HepG2 (cell line): ENCODE results near the gene CCDC33. TPM values are rescaled to one million over a fixed set of nuclear protein-coding genes. Genes with fewer than 3 reads are reported as not detected.

Source experiments
- ATAC-seq: fragments of 200-7000 bp; cut with Tn5 transposase; 3 replicates; pipeline ENCODE4 v1.9.1; 2020; ENCODE audit warnings: mild to moderate bottlenecking, moderate library complexity
- BruUV-seq: library from RNA; stranded (reverse); fragments of 400-500 nt; replicated peaks from 2 replicates; lab custom pipeline; 2021; lab: Mats Ljungman, UMichigan
- CTCF ChIA-PET: fragments of 300-600 bp; formaldehyde crosslinking; extraction: SDS; loops from one replicate; lab custom pipeline; 2021; ENCODE audit warnings: low total read pairs, inconsistent platforms, low intra/inter-chr PET ratio; lab: Yijun Ruan, JAX
- POLR2A ChIA-PET: fragments of 350-600 bp; sonication (Branson Sonifier 250); formaldehyde crosslinking; loops from one replicate; lab custom pipeline; 2020; ENCODE audit warnings: antibody characterized with exemption, inconsistent platforms; lab: Yijun Ruan, JAX
- DNase-seq: peaks from one replicate; pipeline ENCODE4 v3.0.0-alpha.2; 2015; ENCODE audit warnings: low spot score
- FAIRE-seq: peaks from 3 replicates; lab custom pipeline; 2011; peaks lifted over from hg19 to GRCh38; lab: Jason Lieb, UNC
- H2AFZ ChIP-seq: one replicate; pipeline ENCODE4 v1.6.1; 2011; ENCODE audit warnings: low read length, inconsistent platforms
- H3K27ac ChIP-seq: fragments of 300-600 bp; 3 replicates; pipeline ENCODE4 v1.8.0; 2011; ENCODE audit warnings: mixed run types, mild to moderate bottlenecking, mixed read lengths, low read length, inconsistent platforms; ENCODE audit not compliant: insufficient read depth; ENCODE audit errors: extremely low read length
- H3K27me3 ChIP-seq, 2 experiments: fragments of 200-600 bp in 1 of 2; 2 replicates in 1 of 2; 3 replicates in 1 of 2; pipeline versions ENCODE4 v1.6.0 to v1.8.0; 2011; ENCODE audit warnings: low read length in 2 of 2, mild to moderate bottlenecking in 2 of 2, moderate library complexity in 2 of 2, inconsistent platforms in 1 of 2; ENCODE audit not compliant: insufficient read depth in 2 of 2, control insufficient read depth in 1 of 2
- H3K36me3 ChIP-seq, 2 experiments: fragments of 200-600 bp in 1 of 2; replicated peaks in 1 of 2; 2 replicates in 1 of 2; 3 replicates in 1 of 2; pipeline versions ENCODE4 v1.5.1 to v1.8.0; 2011; ENCODE audit warnings: low read length in 2 of 2, inconsistent platforms in 1 of 2; ENCODE audit not compliant: insufficient read depth in 2 of 2, control insufficient read depth in 1 of 2
- H3K4me1 ChIP-seq: 2 replicates; pipeline ENCODE4 v1.5.1; 2012; ENCODE audit warnings: low read length, inconsistent platforms; ENCODE audit not compliant: insufficient read depth
- H3K4me2 ChIP-seq: 2 replicates; pipeline ENCODE4 v1.6.0; 2011; ENCODE audit warnings: low read depth, low read length, inconsistent platforms
- H3K4me3 ChIP-seq, 3 experiments: fragments of 200-600 bp in 1 of 3; sonication (generic), shearing (Covaris generic) in 1 of 3; replicated peaks in 1 of 3; 2 replicates each; pipeline ENCODE4 v1.5.1; 2011 to 2016; ENCODE audit warnings: low read length in 3 of 3, inconsistent platforms in 2 of 3, low read depth in 2 of 3, mild to moderate bottlenecking in 2 of 3, control low read depth in 1 of 3, mixed read lengths in 1 of 3; ENCODE audit not compliant: insufficient read depth in 1 of 3
- H3K79me2 ChIP-seq: one replicate; pipeline ENCODE4 v1.6.1; 2011; ENCODE audit warnings: low read length, inconsistent platforms; ENCODE audit not compliant: insufficient read depth
- H3K9ac ChIP-seq: 2 replicates; pipeline ENCODE4 v1.6.0; 2011; ENCODE audit warnings: mild to moderate bottlenecking, low read depth, low read length, inconsistent platforms; ENCODE audit not compliant: insufficient read depth
- H3K9me3 ChIP-seq: 2 replicates; pipeline ENCODE4 v1.5.1; 2012; ENCODE audit warnings: mild to moderate bottlenecking, low read length
- H4K20me1 ChIP-seq: 2 replicates; pipeline ENCODE4 v1.6.0; 2011; ENCODE audit warnings: inconsistent platforms, mild to moderate bottlenecking, low read length, moderate library complexity; ENCODE audit not compliant: insufficient read depth
- ATAD3A ChIP-seq: sonication (generic); formaldehyde crosslinking; IDR thresholded peaks from 2 replicates; pipeline ENCODE4 v1.4.0; 2020; ENCODE audit warnings: missing genetic modification reagents
- HMG20B ChIP-seq: conservative IDR thresholded peaks from 2 replicates; pipeline ENCODE4 v1.6.1; 2016; ENCODE audit warnings: missing genetic modification reagents, missing compliant biosample characterization
- IKZF5 ChIP-seq: IDR thresholded peaks from 2 replicates; pipeline ENCODE4 v1.6.1; 2018; ENCODE audit warnings: missing genetic modification reagents, mild to moderate bottlenecking, missing compliant biosample characterization
- RFX1 ChIP-seq: fragments of 450-650 bp; IDR thresholded peaks from 2 replicates; pipeline ENCODE4 v1.6.1; 2017
- SOX5 ChIP-seq: IDR thresholded peaks from 2 replicates; pipeline ENCODE4 v1.6.1; 2016; ENCODE audit warnings: borderline replicate concordance
- TCF7 ChIP-seq: sonication (generic); IDR thresholded peaks from 2 replicates; pipeline ENCODE4 v1.6.1; 2016; ENCODE audit warnings: antibody characterized with exemption, low read depth
- ZFP37 ChIP-seq: sonication (generic); formaldehyde crosslinking; IDR thresholded peaks from 2 replicates; pipeline ENCODE4 v1.4.0; 2020; ENCODE audit warnings: missing genetic modification reagents, borderline replicate concordance
- ZMYM4 ChIP-seq: sonication (generic); formaldehyde crosslinking; IDR thresholded peaks from 2 replicates; pipeline ENCODE4 v1.8.1; 2023; ENCODE audit warnings: mild to moderate bottlenecking, missing genetic modification reagents
- ZNF24 ChIP-seq: fragments of 450-650 bp; IDR thresholded peaks from 2 replicates; pipeline ENCODE4 v1.6.1; 2017; ENCODE audit warnings: antibody characterized with exemption, mild to moderate bottlenecking
- ZNF784 ChIP-seq: sonication (generic); formaldehyde crosslinking; IDR thresholded peaks from 2 replicates; pipeline ENCODE4 v1.5.1; 2020; ENCODE audit warnings: missing genetic modification reagents, mild to moderate bottlenecking, borderline replicate concordance
- ZNF883 ChIP-seq: sonication (generic); formaldehyde crosslinking; IDR thresholded peaks from 2 replicates; pipeline ENCODE4 v1.5.1; 2020; ENCODE audit warnings: mild to moderate bottlenecking, missing genetic modification reagents; ENCODE audit errors: not compliant biosample characterization
- ZUFSP ChIP-seq: sonication (generic); formaldehyde crosslinking; IDR thresholded peaks from 2 replicates; pipeline ENCODE4 v1.9.0; 2021; ENCODE audit warnings: missing genetic modification reagents, mild to moderate bottlenecking, borderline replicate concordance
- WGBS: methylation state at CpG from one replicate; pipeline ENCODE4 v1.1.6; 2017; ENCODE audit warnings: low lambda C conversion rate; 5-methylcytosine and 5-hydroxymethylcytosine counted together
- in situ Hi-C: cut with HindIII; loops from 2 replicates; pipeline ENCODE4 v1.10.0; 2017; ENCODE audit warnings: low pct_unique_long_range_greater_than_20kb; ENCODE audit not compliant: extremely low pct_ligation_motif_present
- intact Hi-C: fragments of 100-400 bp; cut with micrococcal nuclease; formaldehyde crosslinking; loops from one replicate; pipeline ENCODE4 v1.10.0; 2022; ENCODE audit not compliant: unreplicated experiment
- polyA plus RNA-seq, 8 experiments: library from polyadenylated mRNA; depleted of rRNA in 3 of 8; stranded (reverse) in 7 of 8; unstranded in 1 of 8; fragments of >200 nt; fragmentation: Illumina TruSeq in 4 of 8; extraction: Trizol in 4 of 8; gene quantifications; 2 replicates each; pipeline versions ENCODE4 v1.2.1 to v1.2.3, GENCODE V29; 2011 to 2016; ENCODE audit warnings: low read depth in 4 of 8, missing spikeins in 1 of 8, mixed read lengths in 1 of 8; ENCODE audit not compliant: insufficient read depth in 1 of 8
- total RNA-seq, 5 experiments: library from RNA; depleted of rRNA; stranded (reverse); fragments of >200 nt; fragmentation: Illumina TruSeq; extraction: Trizol; gene quantifications; 2 replicates each; pipeline ENCODE4 v1.2.3, GENCODE V29; 2016; ENCODE audit warnings: low read depth in 1 of 5
- TF ChIP-seq, protein P1 (sequence below): sonication (generic); formaldehyde crosslinking; IDR thresholded peaks from one replicate; pipeline ENCODE4 v1.5.1; 2020; ENCODE audit warnings: mild to moderate bottlenecking, missing genetic modification reagents; ENCODE audit errors: not compliant biosample characterization

Gene CCDC33
- total and polyA plus RNA-seq, 2 of the 13 experiments (the other 11 are each of a cell fraction or from before 2014, with no cell fraction given): 0.30 TPM; not detected in 1

- Histone ChIP-seq H3K9me3 (no peaks in the 10 kb centered on the region), H3K79me2 (no peaks in the 10 kb centered on the region), H3K27ac (no peak overlapping the region), H3K4me1 (peaks cover 13% of the 10 kb centered on the region; the same call in 1 of the 2 replicates), H3K4me2 (no peak overlapping the region), H2AFZ (no peak overlapping the region), H3K27me3 (peaks cover 4 to 27% of the 10 kb centered on the region in 2 experiments), H3K9ac (no peak overlapping the region), H3K36me3 (no peaks in the 10 kb centered on the region), H3K4me3 (no peak overlapping the region), H4K20me1 (no peaks in the 10 kb centered on the region)
- FAIRE-seq (no peak), ATAC-seq (no peak), DNase-seq (no peak)
- in situ Hi-C loops (no loop called here), intact Hi-C loops (no loop called here)
- 12% methylated on average over 4 of the region's 4 CpGs for WGBS
- CTCF ChIA-PET: no interaction called here
- POLR2A ChIA-PET: no interaction called here
- no TSS peak for BruUV-seq
- TF ChIP-seq ZMYM4 (CRISPR knock-in tag) (no peak), RFX1 (no peak), ZNF784 (no peak), SOX5 (CRISPR knock-in tag) (no peak), HMG20B (no peak), ATAD3A (CRISPR knock-in tag) (no peak), ZUFSP (CRISPR knock-in tag) (no peak), ZNF24 (no peak), ZNF883 (CRISPR knock-in tag) (no peak), ZFP37 (no peak), TCF7 (no peak), IKZF5 (no peak)
- TF ChIP-seq, protein P1, sequence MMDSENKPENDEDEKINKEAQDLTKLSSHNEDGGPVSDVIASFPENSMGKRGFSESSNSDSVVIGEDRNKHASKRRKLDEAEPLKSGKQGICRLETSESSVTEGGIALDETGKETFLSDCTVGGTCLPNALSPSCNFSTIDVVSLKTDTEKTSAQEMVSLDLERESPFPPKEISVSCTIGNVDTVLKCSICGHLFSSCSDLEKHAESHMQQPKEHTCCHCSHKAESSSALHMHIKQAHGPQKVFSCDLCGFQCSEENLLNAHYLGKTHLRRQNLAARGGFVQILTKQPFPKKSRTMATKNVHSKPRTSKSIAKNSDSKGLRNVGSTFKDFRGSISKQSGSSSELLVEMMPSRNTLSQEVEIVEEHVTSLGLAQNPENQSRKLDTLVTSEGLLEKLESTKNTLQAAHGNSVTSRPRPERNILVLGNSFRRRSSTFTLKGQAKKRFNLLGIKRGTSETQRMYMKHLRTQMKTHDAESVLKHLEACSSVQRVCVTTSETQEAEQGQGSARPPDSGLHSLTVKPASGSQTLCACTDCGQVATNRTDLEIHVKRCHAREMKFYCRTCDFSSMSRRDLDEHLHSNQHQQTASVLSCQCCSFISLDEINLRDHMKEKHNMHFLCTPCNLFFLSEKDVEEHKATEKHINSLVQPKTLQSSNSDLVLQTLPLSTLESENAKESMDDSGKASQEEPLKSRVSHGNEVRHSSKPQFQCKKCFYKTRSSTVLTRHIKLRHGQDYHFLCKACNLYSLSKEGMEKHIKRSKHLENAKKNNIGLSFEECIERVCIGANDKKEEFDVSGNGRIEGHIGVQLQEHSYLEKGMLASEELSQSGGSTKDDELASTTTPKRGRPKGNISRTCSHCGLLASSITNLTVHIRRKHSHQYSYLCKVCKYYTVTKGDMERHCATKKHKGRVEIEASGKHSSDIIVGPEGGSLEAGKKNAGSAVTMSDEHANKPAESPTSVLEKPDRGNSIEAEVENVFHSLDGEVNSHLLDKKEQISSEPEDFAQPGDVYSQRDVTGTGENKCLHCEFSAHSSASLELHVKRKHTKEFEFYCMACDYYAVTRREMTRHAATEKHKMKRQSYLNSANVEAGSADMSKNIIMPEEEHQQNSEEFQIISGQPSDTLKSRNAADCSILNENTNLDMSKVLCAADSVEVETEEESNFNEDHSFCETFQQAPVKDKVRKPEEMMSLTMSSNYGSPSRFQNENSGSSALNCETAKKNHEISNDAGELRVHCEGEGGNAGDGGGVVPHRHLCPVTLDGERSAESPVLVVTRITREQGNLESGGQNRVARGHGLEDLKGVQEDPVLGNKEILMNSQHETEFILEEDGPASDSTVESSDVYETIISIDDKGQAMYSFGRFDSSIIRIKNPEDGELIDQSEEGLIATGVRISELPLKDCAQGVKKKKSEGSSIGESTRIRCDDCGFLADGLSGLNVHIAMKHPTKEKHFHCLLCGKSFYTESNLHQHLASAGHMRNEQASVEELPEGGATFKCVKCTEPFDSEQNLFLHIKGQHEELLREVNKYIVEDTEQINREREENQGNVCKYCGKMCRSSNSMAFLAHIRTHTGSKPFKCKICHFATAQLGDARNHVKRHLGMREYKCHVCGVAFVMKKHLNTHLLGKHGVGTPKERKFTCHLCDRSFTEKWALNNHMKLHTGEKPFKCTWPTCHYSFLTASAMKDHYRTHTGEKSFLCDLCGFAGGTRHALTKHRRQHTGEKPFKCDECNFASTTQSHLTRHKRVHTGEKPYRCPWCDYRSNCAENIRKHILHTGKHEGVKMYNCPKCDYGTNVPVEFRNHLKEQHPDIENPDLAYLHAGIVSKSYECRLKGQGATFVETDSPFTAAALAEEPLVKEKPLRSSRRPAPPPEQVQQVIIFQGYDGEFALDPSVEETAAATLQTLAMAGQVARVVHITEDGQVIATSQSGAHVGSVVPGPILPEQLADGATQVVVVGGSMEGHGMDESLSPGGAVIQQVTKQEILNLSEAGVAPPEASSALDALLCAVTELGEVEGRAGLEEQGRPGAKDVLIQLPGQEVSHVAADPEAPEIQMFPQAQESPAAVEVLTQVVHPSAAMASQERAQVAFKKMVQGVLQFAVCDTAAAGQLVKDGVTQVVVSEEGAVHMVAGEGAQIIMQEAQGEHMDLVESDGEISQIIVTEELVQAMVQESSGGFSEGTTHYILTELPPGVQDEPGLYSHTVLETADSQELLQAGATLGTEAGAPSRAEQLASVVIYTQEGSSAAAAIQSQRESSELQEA (CRISPR knock-in tag): no peak
These were observed 4.9 kb downstream of the CCDC33 start for GRCh38 chr15:74240897-74241614.
